Stomach (tissue), 9 donors: ENCODE measurements around the gene FCHO1. TPM values are rescaled to one million over a fixed set of nuclear protein-coding genes. Genes with fewer than 3 reads are reported as not detected.
A peak's percentile ranks its signal among the peaks of the same experiment; 100 is the strongest.

ENCODE experiments used
- DNase-seq, 2 donors: peaks; one replicate each; pipeline versions ENCODE4 v3.0.0 to v3.0.0-alpha.2; 2013 to 2019
- H3K27ac ChIP-seq, 5 donors: fragments of 200-600 bp in 4 of 5; sonication (generic) in 4 of 5; one replicate each; pipeline ENCODE4 v1.5.1; 2013 to 2019; ENCODE audit warnings: mild to moderate bottlenecking in 1 of 5, moderate library complexity in 1 of 5
- H3K27me3 ChIP-seq, 3 donors: fragments of 200-600 bp; sonication (generic); one replicate each; pipeline ENCODE4 v1.5.1; 2017 to 2019; ENCODE audit warnings: mixed run types in 1 of 3
- H3K36me3 ChIP-seq, 4 donors: fragments of 200-600 bp; sonication (generic); 1 replicate in 3 of 4; 2 replicates in 1 of 4; pipeline ENCODE4 v1.5.1; 2016 to 2019
- H3K4me1 ChIP-seq, 4 donors: fragments of 200-600 bp; sonication (generic); one replicate each; pipeline ENCODE4 v1.5.1; 2016 to 2019
- H3K4me3 ChIP-seq, 4 donors: fragments of 200-600 bp; sonication (generic) in 3 of 4; one replicate each; pipeline ENCODE4 v1.5.1; 2016 to 2019; ENCODE audit warnings: mild to moderate bottlenecking in 1 of 4
- H3K9me3 ChIP-seq, 4 donors: fragments of 200-600 bp; sonication (generic); one replicate each; pipeline ENCODE4 v1.5.1; 2016 to 2019
- EP300 ChIP-seq: sonication (generic); formaldehyde crosslinking; IDR thresholded peaks from one replicate; pipeline ENCODE4 v1.6.1; 2017; ENCODE audit warnings: antibody characterized with exemption
- POLR2A ChIP-seq, 4 donors: fragments of 450-650 bp; IDR thresholded peaks; one replicate each; pipeline ENCODE4 v1.6.1; 2016; ENCODE audit warnings: antibody characterized with exemption in 4 of 4, control low read depth in 2 of 4, mild to moderate bottlenecking in 1 of 4, moderate library complexity in 1 of 4
- POLR2AphosphoS5 ChIP-seq, 3 donors: sonication (generic); formaldehyde crosslinking; IDR thresholded peaks; one replicate each; pipeline ENCODE4 v1.6.1; 2016; ENCODE audit warnings: antibody characterized with exemption in 3 of 3
- WGBS, 5 donors: extraction: QIAGEN DNeasy Blood & Tissue Kit in 3 of 5; methylation state at CpG; one replicate each; pipeline versions ENCODE4 v1.1.5 to v1.1.7; 2013 to 2018; 5-methylcytosine and 5-hydroxymethylcytosine counted together
- intact Hi-C: fragments of 100-400 bp; cut with DNase I; formaldehyde crosslinking; loops from one replicate; pipeline ENCODE4 v1.15.1; 2023; ENCODE audit warnings: low total_unique reads
- polyA plus RNA-seq, 3 donors: library from polyadenylated mRNA; stranded (reverse); fragments of 200-250 nt; gene quantifications; one replicate each; pipeline ENCODE4 v1.2.3, GENCODE V29; 2013
- total RNA-seq, 5 donors: library from RNA; depleted of rRNA; stranded (reverse); fragments of >200 nt; gene quantifications; one replicate each; pipeline versions ENCODE4 v1.1.0 to v1.2.3, GENCODE V29; 2014 to 2016
- TF ChIP-seq, protein P1 (sequence below), 7 experiments: fragments of 450-650 bp in 4 of 7; fragments of 200-600 bp in 3 of 7; sonication (generic) in 3 of 7; IDR thresholded peaks; one replicate each; pipeline ENCODE4 v1.5.1; 2016 to 2019; ENCODE audit warnings: antibody characterized with exemption in 7 of 7, control low read depth in 2 of 7, mild to moderate bottlenecking in 1 of 7
- donor health status: healthy with polysubstance abuse.
- donor health status: Bipolar disorder and iron deficiency.
- donor health status: healthy.

The FCHO1 gene
- total and polyA plus RNA-seq, 8 donors = 0.53 to 9.3 (median 0.92) TPM; not detected in 1

DNA sequence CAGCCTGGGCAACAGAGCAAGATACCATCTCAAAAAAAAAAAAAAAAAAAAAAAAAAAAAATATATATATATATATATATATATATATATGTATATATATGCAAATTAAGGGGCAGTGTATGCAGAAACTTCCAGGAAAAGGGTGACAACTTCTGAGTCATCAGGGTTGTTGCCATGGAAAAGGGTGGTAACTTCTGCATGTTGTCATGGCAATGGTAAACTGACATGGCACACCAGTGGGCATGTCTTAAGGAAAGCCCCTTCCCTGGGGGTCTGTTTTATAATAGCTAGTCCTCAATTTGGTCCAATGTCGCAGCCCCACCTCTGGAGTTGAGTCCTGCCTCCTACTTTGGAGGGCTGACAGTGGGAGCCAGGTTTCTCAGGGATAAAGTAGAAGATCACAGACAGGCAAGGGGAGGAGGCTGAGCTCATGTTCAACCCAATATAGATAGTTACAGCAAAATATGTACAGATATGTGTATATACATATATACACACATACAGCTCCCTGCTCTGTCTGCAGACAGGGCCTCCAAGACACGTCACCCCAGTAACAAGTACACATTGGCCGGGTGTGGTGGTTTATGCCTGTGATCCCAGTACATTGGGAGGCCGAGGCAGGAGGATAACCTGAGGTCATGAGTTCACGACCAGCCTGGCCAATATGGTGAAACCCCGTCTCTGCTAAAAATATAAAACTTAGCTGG lies 7.2 kb upstream of the FCHO1 start:
- Histone ChIP-seq H3K9me3 (no peaks in the 10 kb centered on the region), H3K4me1 (peaks cover 6 to 28% (median 16%) of the 10 kb centered on the region in 4 donors), H3K27me3 (no peaks in the 10 kb centered on the region), H3K27ac (no peak overlapping the region), H3K36me3 (no peaks in the 10 kb centered on the region), H3K4me3 (no peak overlapping the region)
- TF ChIP-seq POLR2A (IDR thresholded peaks at IDR 0.05) (no peak), EP300 (no peak)
- intact Hi-C loops = no loop called here
- WGBS, 5 donors = 64 to 78% (median 70%) methylated on average over 6 of the region's 6 CpGs
- DNase-seq = no peak

DNA sequence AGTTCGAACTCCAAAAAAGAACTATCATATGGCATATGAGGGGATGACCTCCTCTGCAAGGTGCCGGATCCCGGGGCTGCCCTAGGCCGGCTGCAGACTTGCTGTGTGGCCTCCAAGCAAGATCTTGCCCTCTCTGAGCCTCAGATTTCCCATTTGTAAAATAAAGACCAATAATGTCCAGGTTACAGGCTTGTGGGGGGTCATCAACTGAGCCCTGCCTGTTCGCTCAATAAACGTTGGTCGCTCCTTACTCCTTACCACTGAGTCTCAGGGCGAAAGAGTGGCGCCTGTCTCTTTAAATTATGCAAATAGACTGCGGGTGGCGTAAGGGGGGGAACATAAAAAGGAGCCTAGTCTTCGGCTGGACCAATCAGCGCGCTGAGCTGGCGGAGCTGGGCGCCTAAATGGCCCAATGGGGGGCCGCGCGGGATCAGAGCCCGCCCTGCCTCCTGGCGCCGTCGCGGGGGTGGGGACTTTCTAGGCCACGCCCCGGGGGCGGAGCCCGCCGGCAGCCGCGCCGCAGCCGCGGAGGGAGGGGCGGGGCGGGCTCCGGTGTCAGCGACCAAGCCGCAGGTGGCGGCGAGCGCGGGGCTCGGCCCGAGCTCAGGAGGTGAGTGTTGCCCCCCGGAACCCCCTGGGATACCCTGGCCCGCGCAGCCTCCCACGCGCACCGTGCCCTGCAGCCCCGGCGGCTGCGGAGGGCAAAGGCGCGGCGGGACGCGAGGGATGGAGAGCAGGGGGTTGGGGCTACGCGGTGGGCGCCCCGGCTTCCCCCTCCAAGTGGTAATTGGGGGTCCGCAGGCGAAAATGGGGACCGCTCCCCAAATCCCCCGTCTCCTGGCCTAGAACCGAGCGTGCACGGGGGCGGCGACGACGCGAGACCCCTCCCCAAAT lies 3.8 kb upstream of the FCHO1 start:
- Histone ChIP-seq H3K27me3 (no peaks in the 10 kb centered on the region), H3K9me3 (no peaks in the 10 kb centered on the region), H3K27ac (peak overlapping the region in 2 of 5 donors; percentile 43 to 66), H3K4me1 (peaks cover 6 to 36% (median 19%) of the 10 kb centered on the region in 4 donors), H3K4me3 (peak overlapping the region; percentile 49 to 63 (median 58)), H3K36me3 (no peaks in the 10 kb centered on the region)
- intact Hi-C loops = no loop called here
- 6 to 19% (median 7%) methylated on average over 23 to 75 of the region's 75 CpGs for WGBS, 5 donors
- peak; percentile 96 to 97 for DNase-seq
- TF ChIP-seq POLR2AphosphoS5 (IDR thresholded peaks at IDR 0.05) = peak in 1 of 3 donors; percentile 51
- TF ChIP-seq POLR2A (IDR thresholded peaks at IDR 0.05) = no peak
- TF ChIP-seq, protein P1, sequence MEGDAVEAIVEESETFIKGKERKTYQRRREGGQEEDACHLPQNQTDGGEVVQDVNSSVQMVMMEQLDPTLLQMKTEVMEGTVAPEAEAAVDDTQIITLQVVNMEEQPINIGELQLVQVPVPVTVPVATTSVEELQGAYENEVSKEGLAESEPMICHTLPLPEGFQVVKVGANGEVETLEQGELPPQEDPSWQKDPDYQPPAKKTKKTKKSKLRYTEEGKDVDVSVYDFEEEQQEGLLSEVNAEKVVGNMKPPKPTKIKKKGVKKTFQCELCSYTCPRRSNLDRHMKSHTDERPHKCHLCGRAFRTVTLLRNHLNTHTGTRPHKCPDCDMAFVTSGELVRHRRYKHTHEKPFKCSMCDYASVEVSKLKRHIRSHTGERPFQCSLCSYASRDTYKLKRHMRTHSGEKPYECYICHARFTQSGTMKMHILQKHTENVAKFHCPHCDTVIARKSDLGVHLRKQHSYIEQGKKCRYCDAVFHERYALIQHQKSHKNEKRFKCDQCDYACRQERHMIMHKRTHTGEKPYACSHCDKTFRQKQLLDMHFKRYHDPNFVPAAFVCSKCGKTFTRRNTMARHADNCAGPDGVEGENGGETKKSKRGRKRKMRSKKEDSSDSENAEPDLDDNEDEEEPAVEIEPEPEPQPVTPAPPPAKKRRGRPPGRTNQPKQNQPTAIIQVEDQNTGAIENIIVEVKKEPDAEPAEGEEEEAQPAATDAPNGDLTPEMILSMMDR (IDR thresholded peaks at IDR 0.05) = no peak
- TF ChIP-seq EP300 = no peak

DNA sequence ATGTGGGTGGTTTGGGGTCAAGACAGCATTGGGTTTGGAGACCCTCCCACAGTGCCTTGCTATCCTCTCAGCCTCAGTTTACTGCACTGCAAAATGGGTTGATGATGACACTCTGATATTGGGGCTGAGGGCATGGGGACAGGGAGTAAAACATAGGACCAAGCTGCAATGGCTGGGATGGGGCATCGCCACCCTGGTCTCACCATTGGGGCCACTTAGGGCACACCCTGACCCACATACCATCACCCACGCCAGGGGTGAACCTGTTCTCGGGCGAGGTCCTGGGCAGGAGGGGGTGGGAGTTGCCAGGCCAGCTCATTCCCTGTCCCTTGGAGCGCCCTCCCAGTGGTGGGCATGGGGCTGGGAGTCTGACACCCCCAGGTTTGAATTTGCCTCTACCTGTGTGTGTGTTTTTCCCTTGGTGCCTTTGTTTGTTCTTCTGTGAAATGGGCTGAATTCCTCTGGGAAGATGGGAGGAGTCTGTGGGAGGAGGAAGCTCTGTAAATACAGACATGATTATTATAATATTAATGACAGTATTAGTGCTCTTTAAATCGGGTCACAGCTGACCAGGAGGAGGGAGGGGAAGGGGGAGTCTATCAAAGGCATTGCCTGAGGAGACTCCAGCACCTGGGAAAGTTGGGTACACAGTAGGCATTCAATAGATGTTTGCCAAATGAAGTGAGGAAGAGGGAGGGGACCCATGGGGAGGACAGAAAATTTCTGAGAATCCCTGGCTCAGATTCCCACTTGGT lies 2.2 kb upstream of the FCHO1 start:
- DNase-seq = no peak
- Histone ChIP-seq H3K4me1 (peaks cover 6 to 36% (median 19%) of the 10 kb centered on the region in 4 donors), H3K4me3 (no peak overlapping the region), H3K9me3 (no peaks in the 10 kb centered on the region), H3K27ac (no peak overlapping the region), H3K36me3 (no peaks in the 10 kb centered on the region), H3K27me3 (no peaks in the 10 kb centered on the region)
- WGBS, 5 donors = 43 to 73% (median 67%) methylated on average over 2 to 6 of the region's 6 CpGs
- intact Hi-C loops = no loop called here
- TF ChIP-seq EP300 = no peak
- TF ChIP-seq, protein P1 (IDR thresholded peaks at IDR 0.05) = no peak

DNA sequence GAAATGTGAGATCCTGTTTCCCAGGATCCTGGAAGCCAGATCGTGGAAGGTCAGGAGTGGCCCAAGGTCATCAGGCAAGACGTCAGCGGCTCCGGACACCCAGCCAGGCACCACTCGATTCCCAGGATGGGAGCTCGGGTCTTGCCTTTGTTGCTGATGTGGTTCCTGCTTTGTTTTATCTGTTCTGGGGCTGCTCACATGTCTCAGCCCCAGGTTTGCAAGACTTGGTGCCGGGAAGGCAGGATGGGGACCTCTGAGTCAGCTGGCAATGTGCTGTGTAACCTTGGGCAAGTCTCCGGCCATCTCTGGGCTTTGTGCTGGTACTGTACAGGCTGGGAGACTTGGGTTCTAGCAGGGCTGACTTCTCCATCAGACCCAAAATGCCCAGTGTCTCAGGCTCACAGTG lies 1.4 kb upstream of the FCHO1 start:
- H3K36me3 ChIP-seq = no peaks in the 10 kb centered on the region
- no peaks in the 10 kb centered on the region for H3K27me3 ChIP-seq
- DNase-seq = no peak
- H3K4me1 ChIP-seq = peaks cover 6 to 36% (median 19%) of the 10 kb centered on the region in 4 donors
- TF ChIP-seq EP300 (no peak), POLR2A (IDR thresholded peaks at IDR 0.05) (no peak), POLR2AphosphoS5 (IDR thresholded peaks at IDR 0.05) (no peak)
- TF ChIP-seq, protein P1 (IDR thresholded peaks at IDR 0.05) = no peak
- H3K27ac ChIP-seq = peak overlapping the region in 2 of 5 donors; percentile 57 to 70
- no peak overlapping the region for H3K4me3 ChIP-seq
- H3K9me3 ChIP-seq = no peaks in the 10 kb centered on the region
- intact Hi-C loops = no loop called here
- 20 to 45% (median 25%) methylated on average over 8 of the region's 8 CpGs for WGBS, 5 donors
